GM19043 (cell line): ENCODE data around the gene TTC31.
"Not testable (repeated sequence)": the region's sequence is repeated elsewhere in the genome, so short reads cannot be mapped to it uniquely, and the experiment has no call there.

Experiments used
- ATAC-seq: cut with Tn5 transposase; IDR thresholded peaks from one replicate; pipeline ENCODE4 v1.9.1; 2021; ENCODE audit warnings: low read depth; ENCODE audit not compliant: unreplicated experiment

Gene TTC31

GRCh38 chr2:74483675-74484164 is 839 bp downstream of the TTC31 start:
- ATAC-seq: not testable (repeated sequence)

GRCh38 chr2:74486141-74486540 is 3.3 kb downstream of the TTC31 start:
- no peak for ATAC-seq

- ATAC-seq: no peak
Measured at GRCh38 chr2:74488643-74489481, 6.0 kb downstream of the TTC31 start.

- ATAC-seq: no peak
Measured at GRCh38 chr2:74489906-74490305, 7.0 kb downstream of the TTC31 start.

- no peak for ATAC-seq
Measured at GRCh38 chr2:74491648-74492544, 9.0 kb downstream of the TTC31 start.

- no peak for ATAC-seq
Measured at GRCh38 chr2:74493546-74493945, 10.7 kb downstream of the TTC31 start.

- ATAC-seq: no peak
Measured at GRCh38 chr2:74495440-74495839, 12.6 kb downstream of the TTC31 start.

GRCh38 chr2:74496997-74497776 is 14.3 kb downstream of the TTC31 start:
- ATAC-seq: no peak

GRCh38 chr2:74497777-74498499 is 15.1 kb downstream of the TTC31 start:
- no peak for ATAC-seq

GRCh38 chr2:74498500-74499266 is 15.8 kb downstream of the TTC31 start:
- ATAC-seq: no peak

- no peak for ATAC-seq
Measured at GRCh38 chr2:74499267-74499939, 16.5 kb downstream of the TTC31 start, which contains the start of gene LBX2. Gene LBX2, minus strand, starts transcription at chr2:74499603. Its CDS starts 66 bp downstream, at chr2:74499537.

- no peak for ATAC-seq
Measured at GRCh38 chr2:74499940-74500577, 17.2 kb downstream of the TTC31 start.

- no peak for ATAC-seq
Measured at GRCh38 chr2:74500578-74500946, 17.7 kb downstream of the TTC31 start.

GRCh38 chr2:74501335-74502071 is 18.6 kb downstream of the TTC31 start:
- ATAC-seq: no peak

GRCh38 chr2:74502147-74502719 is 19.4 kb downstream of the TTC31 start:
- no peak for ATAC-seq

- peak; percentile 32 for ATAC-seq
Measured at GRCh38 chr2:74502720-74503505, 20.0 kb downstream of the TTC31 start.
